HG03442 (cell line): ENCODE data around the gene SNX11.

Source experiments
- ATAC-seq: cut with Tn5 transposase; IDR thresholded peaks from one replicate; pipeline ENCODE4 v1.9.1; 2021; ENCODE audit warnings: mild to moderate bottlenecking, moderate library complexity; ENCODE audit not compliant: unreplicated experiment

The SNX11 gene

DNA sequence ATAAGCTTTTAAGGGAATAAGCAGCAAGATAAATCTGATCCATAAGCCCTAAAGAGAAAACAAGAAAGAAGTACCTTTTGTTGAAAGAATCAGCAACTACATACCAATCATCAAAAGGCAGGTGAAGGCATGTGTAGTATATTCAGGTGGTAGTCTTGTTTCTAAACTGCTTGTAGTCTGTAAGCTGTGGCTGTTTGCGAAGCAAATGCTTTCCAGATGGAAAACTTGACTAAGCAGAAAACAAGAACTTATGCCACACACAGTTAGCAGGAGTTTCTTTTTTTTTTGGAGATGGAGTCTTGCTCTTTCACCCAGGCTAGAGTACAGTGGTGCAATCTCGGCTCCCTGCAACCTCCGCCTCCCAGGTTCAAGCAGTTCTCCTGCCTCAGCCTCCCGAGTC is 12.0 kb upstream of the SNX11 start:
- no peak for ATAC-seq

DNA sequence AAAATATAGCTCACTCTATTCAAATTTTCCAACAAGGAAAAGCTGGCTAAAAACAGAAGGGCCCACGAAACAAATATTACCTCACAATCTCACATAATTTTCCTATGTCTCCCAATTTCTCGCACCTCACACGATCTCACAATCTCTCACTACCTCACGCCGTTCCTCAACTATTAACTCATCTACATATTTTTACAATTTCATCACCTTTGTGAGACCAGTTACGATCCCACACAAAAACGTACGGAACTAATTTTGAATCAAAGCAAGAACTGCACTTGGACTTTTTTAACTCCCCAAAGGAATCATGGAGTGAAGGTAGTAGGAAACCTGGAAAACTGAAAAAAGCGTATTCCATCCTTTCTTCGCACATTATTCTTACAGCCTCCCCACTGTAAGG is 7.4 kb upstream of the SNX11 start:
- no peak for ATAC-seq

DNA sequence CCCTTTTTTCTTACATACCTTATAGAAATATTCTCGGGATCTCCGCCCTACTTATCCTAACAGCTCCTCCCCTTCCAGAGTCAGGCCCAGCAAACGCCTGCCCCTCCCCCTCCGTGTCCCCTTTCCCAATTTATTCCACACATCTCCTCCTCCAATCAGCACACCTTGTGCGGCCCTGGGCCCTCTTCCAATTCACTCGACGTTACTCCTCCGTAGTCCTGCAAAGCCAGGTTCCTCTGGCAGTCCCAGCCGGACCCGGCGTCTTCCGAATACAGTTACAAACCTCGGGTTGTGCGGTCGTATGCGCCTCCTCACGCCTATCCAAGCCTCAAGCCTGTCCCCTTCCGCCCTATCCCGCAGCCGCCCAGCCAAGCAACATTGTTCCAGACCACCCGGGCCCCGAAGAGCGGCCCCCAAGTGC is 7.0 kb upstream of the SNX11 start:
- ATAC-seq: peak; percentile 11

DNA sequence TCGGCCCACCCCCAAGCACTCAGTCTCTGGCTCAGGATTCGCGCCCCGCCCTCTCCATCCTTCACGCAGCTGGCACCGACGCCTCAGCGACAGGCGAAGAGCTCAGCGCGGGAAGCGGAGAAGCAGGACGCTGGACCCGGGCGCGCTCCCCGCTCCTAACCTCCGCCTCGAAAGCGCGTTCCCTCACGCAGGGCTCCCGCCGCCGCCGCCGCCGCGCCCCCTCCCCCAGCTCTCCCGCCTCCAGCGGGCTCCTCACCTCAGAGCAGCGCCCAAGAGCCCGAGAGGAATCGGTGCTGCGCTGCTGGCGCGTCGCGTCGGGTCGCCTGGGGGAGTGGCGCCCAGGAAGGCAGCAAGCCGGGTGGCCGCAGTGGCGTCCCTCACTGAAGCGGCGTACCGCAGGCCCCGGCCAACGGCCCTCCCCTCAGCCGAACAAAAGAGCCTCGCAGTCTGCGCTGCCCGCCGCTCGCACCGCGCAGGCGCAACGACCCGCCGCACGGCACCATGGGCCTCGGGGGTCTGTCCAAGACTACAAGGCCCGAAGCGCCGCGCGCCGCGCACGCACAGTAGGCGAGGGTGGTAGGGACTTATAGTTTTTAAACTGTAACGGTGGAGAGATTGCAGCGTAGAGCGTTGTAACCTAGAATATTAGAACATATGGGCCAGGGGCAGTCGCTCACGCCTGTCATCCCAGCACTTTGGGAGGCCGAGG is 6.4 kb upstream of the SNX11 start, which contains the start of gene CBX1:
CBX1 (minus strand) TSS at position 467 of the 709 bp plus-strand sequence. CDS start 24,474 bp downstream, outside the sequence.
- ATAC-seq: peak; percentile 91

DNA sequence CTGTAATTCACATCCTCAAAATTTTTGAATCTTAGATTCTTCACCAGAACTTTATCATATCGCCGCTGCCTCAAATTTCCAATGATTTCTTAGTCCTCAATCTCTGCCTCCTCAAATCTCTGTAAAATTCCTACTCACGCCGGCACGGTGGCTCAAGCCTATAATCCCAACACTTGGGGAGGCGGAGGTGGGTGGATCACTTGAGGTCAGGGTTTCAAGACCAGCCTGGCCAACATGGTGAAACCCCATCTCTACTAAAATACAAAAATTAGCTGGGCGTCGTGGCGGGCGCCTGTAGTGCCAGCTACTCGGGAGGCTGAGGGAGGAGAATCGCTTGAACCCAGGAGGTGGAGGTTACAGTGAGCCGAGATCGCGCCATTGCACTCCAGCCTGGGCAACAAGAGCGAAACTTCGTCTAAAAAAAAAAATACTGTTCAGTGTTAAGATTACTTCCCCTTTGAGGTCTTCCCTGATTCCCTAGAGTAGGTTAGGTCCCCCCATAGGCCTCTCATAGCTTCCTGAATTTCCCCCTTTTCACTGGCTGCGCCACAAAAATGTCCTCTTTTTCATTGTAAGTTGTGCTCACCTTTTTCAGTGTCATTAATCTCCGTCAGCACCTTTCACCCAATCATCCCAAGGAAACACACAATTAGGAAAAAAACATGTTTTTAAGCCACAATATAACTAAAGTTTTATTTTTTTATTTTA is 5.4 kb upstream of the SNX11 start:
- no peak for ATAC-seq

DNA sequence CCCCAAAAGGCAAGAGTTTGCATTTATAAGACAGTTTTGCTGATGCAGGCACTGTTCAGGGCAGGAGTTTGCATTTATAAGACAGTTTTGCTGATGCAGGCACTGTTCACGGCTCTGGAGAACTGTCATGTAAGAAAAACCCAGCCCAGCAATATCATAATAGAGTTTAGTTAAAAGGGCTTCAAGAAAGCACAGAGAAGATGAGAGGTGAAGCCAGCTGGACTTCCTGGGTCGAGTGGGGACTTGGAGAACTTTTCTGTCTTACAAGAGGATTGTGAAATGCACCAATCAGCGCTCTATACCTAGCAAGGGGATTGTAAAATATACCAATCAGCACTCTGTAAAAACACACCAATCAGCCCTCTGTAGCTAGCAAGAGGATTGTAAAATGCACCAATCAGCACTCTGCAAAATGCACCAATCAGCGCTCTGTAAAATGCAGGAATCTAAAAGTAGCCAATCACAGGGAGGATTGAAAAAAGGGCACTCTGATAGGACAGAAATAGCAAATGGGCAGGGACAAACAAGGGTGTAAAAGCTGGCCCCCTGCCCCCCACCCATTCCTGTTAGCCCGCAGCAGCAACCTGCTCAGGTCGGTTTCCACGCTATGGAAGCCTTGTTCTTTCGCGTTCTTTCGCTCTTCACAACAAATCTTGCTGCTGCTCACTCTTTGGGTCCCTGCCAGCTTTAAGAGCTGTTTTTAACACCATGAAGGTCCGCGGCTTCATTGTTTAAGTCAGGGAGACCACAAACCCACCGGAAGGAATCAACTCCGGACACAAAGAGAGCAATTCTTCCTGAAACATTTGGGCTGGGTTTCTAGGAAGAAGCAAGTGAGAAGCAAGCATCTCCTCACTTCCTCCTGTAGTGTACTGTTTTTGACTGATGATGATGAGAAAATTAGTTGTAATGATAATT is 4.5 kb upstream of the SNX11 start:
- ATAC-seq: no peak

DNA sequence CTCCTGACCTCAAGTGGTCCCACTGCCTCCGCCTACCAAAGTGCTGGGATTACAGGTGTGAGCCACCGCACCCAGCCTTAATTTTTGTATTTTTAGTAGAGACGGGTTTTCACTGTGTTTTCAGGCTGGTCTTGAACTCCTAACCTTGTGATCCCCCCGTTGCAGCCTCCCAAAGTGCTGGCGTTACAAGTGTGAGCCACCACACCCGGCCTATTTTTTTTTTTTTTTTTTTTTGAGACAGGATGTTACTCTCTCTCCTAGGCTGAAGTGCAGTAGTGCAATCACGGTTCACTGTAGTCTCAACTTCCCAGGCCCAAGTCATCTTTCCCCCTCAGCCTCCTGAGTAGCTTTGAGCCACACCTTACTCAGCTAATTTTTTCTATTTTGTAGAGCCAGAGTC is 3.1 kb upstream of the SNX11 start:
- no peak for ATAC-seq

DNA sequence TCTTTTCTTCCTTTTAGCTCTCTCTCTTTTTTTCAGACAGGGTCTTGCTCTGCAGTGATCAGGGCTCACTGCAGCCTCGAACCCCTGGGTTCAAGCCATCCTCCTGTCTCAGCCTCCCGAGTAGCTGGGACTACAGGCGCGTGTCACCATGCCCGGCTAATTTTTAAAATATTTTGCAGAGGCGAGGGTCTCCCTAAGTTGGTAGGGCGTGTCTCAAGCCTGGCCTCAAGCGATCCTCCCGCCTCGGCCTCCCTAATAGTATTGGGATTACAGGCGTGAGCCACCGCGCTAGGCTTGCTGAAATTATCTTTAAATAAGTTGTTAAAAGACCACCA is 797 bp upstream of the SNX11 start:
- ATAC-seq: no peak

DNA sequence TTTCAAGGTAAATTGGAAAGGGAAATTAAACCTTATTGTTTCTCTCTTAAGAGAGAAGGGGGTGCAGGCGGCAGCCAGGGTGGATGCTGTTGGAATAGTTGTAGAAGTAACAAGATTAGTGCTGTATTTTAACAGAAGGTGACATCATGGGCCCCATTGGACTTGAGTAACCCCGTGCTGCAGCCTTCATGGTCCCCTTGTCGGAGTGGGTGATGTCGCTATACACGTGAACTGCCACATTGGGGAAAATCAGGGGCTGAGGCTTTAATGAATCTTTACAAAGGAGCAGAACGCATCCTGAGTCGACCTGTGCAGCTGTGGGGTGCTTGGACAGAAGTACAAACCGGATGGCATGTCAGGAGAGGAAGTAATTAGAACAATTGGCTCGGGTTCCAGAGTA is 3.2 kb downstream of the SNX11 start:
- no peak for ATAC-seq

DNA sequence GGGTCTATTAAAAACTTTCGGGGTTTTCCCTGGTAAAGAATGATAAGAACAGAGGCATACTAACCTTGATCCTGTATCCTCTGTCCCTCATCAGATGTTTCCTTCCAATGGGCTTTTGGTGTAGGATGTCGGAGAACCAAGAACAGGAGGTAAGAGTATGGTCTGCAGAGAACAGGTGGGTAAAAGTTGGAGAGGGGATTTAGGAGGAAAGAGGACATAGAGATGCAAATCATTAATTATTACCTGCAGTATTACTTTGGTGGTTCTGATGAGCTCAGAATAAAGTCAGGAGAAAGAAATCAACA is 4.3 kb downstream of the SNX11 start:
- no peak for ATAC-seq

DNA sequence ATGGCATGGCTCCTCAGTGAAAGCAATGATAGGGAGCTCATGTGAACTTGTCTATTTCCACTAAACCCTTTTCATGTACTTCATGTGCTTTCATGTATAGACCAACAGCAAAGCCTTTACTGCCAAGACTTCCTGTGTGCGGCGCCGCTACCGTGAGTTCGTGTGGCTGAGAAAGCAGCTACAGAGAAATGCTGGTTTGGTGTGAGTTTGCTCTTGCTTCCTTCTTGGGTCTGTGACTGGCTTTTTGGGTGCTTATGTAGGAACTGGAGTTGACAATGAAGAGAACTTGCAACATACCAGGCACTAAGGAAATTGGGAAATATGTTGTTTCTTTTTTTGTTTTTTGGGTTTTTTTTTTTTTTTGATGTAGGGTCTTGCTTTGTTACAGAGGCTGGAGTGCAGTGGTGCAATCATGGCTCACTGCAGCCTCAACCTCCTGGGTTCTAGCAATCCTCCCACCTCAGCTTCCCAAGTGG is 5.7 kb downstream of the SNX11 start:
- ATAC-seq: peak; percentile 34

DNA sequence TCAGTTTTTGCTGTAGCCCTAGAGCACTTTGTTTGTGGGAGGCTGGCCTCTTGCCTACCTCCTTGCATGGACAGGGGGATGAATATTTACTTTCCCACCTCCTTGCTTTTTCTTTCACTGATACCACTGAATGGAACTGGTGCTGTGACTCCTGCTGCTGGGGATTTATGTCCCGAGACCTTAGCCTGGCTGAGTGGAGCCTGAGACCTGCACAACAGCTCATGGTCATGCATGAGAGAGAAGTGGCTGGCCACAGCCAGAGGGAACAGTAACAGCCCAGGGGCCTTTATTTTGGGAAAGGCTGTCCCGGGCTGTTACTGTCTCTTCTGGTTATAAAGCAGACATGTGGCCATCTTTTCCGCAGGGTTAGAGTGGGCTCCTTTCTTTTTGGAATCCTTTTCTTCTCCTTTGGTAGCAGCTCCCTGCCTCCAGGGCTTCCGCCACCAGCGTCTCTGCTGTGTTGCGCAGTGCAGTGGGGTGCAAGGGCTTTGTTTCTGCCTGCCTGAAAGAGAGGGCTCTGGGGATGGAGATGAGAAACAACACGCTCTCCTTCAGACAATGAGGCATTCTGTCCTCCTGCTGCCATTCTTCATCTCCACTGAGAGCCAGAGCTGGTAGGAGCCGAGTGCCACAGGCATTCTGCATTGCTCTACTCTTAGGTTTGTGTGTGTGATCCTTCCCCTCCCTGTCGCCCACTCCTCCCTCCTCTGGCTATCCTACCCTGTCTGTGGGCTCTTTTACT is 14.5 kb downstream of the SNX11 start:
- ATAC-seq: no peak

DNA sequence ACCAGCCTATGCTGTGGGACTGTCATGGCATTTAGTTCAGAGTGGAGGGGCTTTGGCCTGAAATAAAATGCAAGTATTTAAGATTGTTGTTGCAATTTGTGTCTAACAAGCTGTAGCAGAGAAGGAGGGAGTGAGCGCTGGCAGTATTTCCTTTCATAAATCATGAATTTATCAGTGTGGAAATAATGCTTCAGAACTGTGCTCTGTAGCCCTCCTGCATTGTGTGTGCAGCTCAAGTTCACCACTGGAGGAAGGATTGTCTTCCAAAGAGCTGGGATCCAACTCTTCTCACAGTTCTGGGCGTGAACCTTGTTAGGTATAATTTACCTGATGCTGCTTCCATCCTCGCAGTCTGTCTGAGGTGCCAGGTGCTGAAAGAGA is 15.1 kb downstream of the SNX11 start:
- ATAC-seq: no peak

DNA sequence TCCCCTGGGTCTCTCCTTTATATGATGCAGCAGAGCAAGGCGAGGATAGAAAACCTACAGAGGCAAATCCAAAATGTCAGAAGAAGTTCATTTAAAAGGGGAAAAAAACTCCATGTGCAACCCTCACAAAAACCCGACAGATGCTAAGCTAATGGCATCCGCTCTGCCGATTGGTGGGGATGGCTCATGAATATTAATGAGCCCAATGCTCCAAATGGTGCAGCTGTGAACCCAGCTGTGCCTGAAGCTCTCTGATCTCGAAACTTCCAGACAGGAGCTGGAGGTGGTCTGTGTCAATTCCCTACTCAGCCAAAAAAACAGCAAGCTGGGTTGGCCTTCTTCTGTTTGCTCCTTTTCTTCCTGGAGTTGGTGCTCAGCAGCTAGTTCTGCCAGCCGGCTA is 15.5 kb downstream of the SNX11 start:
- no peak for ATAC-seq

DNA sequence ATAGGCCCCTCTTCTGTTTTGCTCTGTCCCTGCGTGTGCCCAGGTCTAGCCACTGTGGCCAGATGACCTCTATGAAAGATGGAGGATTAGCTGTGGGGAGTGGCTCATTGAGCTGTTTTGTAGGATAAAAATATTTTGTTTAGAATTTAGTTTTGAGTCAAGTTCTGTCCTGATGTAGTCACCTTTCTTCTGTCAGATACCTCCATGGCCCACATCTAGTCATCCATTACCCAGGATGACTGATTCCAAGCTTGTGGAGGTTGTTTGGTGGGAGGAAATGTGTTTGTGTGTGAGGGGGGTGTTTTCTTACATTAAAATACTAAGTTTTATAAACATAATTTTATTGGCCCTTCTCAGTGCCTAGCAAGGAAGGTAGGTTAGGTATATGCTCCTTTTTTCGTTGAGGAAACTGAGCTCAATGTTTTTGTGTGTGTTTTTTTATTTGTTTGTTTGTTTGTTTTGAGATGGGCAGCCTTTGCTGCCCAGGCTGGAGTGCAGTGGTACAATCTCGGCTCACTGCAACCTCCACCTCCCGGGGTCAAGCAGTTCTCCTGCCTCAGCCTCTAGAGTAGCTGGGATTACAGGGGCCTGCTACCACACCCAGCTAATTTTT is 16.3 kb downstream of the SNX11 start:
- ATAC-seq: no peak

DNA sequence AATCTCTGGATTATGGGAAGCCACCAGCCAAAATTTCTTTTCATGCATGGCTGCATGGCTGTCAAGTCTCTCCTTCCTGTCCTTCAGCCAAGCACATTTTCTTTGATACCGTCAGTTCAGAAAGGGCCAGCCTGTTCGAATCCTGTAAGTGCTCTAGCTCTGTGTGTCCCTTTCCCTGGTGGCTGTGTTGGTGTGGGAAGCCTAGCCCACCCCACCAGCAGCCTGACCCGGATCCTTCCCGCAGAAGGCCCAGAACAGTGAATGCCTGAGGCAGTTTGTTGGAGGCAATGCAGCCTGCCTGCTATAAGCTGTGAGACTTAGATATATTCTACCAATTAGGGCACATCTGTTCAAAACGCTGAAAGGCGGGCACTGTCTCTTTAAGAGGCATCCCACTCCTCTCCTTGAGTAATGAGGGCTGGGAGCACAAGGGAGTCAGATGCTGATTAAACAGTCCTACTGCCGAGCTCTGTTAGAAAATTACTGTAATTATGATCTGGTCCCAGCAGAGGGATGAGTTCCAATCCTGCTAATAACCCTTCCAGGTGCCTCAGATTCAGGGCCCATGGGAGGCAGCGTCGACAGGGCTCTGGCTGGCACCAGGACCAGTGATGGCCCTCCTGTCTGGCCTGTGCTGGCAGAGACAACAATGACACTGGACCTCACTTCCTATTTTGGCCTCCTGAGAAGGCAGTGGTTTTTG is 18.4 kb downstream of the SNX11 start:
- no peak for ATAC-seq

DNA sequence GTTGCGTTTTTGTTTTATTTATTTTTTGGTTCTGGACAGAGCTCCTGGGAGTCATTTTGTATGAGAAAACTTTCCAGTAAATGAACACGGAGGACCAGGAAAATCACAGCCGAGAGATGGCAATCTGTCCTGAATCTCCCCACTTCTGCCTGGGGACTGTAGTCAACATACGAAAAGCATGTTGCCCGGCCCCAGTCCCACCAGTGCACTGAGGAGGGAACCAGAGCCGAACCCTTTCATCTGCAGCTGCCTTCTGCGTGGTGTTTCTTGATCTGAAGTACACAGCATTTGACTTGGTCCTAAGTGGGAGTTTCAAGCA is 18.9 kb downstream of the SNX11 start:
- ATAC-seq: no peak

DNA sequence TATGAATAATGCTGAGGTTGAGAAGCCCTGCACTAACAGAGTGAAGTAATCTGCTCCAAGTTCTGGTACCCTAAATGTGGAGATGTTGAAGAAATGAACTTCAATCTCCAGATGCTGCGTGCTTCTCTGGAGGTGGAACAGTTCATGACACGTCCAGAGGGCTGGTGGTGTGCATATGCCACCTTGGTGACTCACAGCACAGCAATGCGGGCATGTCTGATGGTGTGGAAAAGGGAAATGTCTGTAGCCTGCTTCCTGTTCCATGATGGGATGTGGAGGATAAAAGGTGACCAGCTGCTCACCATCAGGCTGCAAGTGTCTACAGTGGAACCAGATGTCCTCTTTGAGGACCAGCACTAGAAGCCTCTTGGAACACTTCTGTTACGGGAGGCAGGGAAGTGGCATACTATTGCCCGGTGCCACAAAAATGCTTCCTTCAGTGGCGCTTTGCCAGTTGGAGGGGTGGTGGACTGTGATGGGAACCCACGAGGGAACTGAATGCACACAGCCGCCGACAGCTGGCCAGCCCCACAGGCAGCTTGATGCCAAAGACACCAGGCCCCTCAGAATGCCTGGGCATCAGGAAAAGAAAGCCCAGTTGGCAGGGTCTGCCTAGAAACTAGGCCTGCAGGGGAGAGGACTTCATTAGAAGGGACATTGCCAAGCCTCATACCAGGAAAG is 19.9 kb downstream of the SNX11 start:
- ATAC-seq: no peak

DNA sequence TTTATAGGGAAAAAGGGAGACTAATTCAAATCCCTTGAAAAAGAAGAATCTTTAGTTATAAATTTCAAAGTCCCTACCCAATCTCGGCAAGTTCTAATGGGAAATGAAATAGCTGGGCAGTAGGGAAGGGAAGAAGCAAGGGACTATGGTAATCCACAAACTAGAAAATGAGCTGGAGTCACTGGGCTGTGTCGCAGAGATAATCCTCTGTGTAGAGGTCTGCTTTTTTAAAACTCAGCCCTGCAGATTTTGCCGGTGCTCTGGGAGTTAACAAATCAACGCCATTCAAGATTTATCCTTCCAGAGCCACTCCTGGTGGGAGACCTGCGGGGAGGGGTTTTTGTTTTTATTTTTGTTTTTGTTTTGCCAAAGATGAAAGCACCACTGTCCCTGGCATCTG is 20.8 kb downstream of the SNX11 start:
- ATAC-seq: no peak

DNA sequence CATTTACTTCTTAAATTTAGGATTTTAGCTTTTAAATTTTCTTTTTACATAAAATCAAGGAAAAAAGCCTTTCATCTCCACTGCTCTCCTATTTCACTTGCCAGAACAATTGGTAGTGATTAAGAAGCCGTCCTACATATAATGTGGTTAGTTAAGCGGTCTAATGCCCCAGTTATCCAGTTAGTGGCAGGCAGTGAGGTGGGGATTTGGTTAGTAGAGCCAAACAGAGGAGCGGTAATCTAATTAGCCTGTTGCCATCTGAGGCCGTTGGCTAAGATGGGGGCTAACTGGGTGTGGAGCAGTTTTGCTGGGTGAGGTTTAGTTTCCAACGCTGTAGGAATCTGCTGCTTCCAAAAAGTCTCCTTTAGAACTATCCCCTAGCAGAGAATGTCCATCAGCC is 22.4 kb downstream of the SNX11 start:
- ATAC-seq: no peak
